ENCODE measurements around the gene CACNA1F.

Gene CACNA1F

DNA sequence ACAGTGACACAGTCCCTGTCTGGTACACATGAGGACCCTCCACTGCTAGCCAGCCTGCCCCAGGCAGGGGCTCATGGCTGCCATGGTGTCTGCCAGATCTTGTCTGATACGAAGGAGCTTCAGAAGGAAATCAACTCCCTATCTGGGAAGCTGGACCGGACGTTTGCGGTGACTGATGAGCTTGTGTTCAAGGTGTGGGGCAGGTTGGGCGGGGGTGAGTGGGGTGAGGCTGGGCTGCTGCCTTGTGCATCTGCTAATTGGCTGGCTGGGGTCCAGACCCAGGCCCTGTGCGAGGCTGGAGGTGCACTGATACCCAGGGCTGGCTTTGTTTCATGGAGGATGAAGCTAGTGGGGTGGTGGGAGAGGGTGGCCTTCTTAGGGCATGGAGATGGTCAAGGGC is 15.9 kb upstream of the CACNA1F start:
- Histone ChIP-seq H3K4me3 (ENCODE audit: low read depth, low read length, poor library complexity, severe bottlenecking) (no peak overlapping the region), H2AFZ (ENCODE audit: low read length) (no peak overlapping the region), H3K9me3 (ENCODE audit: low read length) (no peaks in the 10 kb centered on the region)

DNA sequence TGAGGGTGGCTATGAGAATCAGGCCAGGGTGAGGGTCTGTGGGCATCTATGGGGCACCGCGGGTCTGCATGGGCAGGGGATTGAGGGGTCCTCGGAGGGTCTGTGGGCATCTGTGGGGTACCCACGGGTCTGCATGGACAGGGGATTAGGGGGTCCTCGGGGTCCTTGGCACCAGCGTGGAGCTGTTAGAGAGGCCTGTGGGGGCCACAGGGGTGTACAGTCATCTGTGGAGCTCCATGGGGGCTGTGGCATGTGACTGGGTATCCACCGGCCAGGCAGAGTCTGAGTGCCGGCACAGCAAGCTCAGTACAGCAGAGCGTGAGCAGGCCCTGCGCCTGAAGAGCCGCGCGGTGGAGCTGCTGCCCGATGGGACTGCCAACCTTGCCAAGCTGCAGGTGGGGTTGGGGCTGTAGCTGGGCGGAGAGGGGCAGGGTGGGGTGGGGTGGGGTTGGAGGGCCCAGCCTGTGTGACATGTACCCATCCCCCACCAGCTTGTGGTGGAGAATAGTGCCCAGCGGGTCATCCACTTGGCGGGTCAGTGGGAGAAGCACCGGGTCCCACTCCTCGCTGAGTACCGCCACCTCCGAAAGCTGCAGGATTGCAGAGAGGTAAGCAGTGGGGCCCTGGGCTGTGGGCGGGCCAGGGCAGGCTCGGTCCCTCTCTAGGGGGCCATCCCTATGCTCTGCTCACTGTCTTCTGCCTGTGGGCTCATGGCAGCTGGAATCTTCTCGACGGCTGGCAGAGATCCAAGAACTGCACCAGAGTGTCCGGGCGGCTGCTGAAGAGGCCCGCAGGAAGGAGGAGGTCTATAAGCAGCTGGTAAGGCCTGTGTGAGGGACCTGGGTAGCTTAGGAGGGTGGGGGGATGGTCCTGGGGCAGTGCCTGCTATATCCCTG is 15.0 kb upstream of the CACNA1F start:
- H2AFZ ChIP-seq (ENCODE audit: low read length) = no peak overlapping the region
- H3K27ac ChIP-seq (ENCODE audit: low read depth, low read length, poor library complexity, severe bottlenecking) = no peak overlapping the region
- peaks cover 2% of the 10 kb centered on the region; the same call in 1 of the 2 replicates for H3K36me3 ChIP-seq (ENCODE audit: insufficient read depth, low read length)
- H3K9me2 ChIP-seq (ENCODE audit: low read depth, low read length) = no peaks in the 10 kb centered on the region
- no peaks in the 10 kb centered on the region for H4K20me1 ChIP-seq (ENCODE audit: insufficient read depth, low read length)
- no peaks in the 10 kb centered on the region for H3K4me1 ChIP-seq (ENCODE audit: insufficient read depth, low read length, severe bottlenecking)
- no peak overlapping the region for H3K9ac ChIP-seq (ENCODE audit: low read length)
- H3K27me3 ChIP-seq (ENCODE audit: insufficient read depth, low read length) = no peaks in the 10 kb centered on the region
- no peak overlapping the region for H3K4me2 ChIP-seq (ENCODE audit: low read length)
- no peaks in the 10 kb centered on the region for H3F3A ChIP-seq (ENCODE audit: insufficient read depth, low read length)
- H3K9me3 ChIP-seq (ENCODE audit: low read length) = no peaks in the 10 kb centered on the region
- TF ChIP-seq EZH2 (IDR thresholded peaks at IDR 0.05; ENCODE audit: borderline replicate concordance, low read length) (no peak), CTCF (IDR thresholded peaks at IDR 0.05; ENCODE audit: low read length) (no peak)
- H3K4me3 ChIP-seq (ENCODE audit: low read depth, low read length, poor library complexity, severe bottlenecking) = no peak overlapping the region
- no peaks in the 10 kb centered on the region for H3K79me2 ChIP-seq (ENCODE audit: insufficient read depth, low read length)

More for the DNA sequence above, 15.9 kb upstream of the CACNA1F start:
- Histone ChIP-seq H3K27ac (ENCODE audit: low read depth, low read length, poor library complexity, severe bottlenecking) (no peak overlapping the region), H3K9ac (ENCODE audit: low read length) (no peak overlapping the region), H3K9me2 (ENCODE audit: low read depth, low read length) (no peaks in the 10 kb centered on the region), H3K27me3 (ENCODE audit: insufficient read depth, low read length) (no peaks in the 10 kb centered on the region), H3K36me3 (ENCODE audit: insufficient read depth, low read length) (peaks cover 2% of the 10 kb centered on the region; the same call in 1 of the 2 replicates), H3F3A (ENCODE audit: insufficient read depth, low read length) (no peaks in the 10 kb centered on the region), H3K79me2 (ENCODE audit: insufficient read depth, low read length) (no peaks in the 10 kb centered on the region), H4K20me1 (ENCODE audit: insufficient read depth, low read length) (no peaks in the 10 kb centered on the region), H3K4me2 (ENCODE audit: low read length) (no peak overlapping the region), H3K4me1 (ENCODE audit: insufficient read depth, low read length, severe bottlenecking) (no peaks in the 10 kb centered on the region)
- TF ChIP-seq EZH2 (IDR thresholded peaks at IDR 0.05; ENCODE audit: borderline replicate concordance, low read length) = no peak
- no peak for TF ChIP-seq CTCF (IDR thresholded peaks at IDR 0.05; ENCODE audit: low read length)

DNA sequence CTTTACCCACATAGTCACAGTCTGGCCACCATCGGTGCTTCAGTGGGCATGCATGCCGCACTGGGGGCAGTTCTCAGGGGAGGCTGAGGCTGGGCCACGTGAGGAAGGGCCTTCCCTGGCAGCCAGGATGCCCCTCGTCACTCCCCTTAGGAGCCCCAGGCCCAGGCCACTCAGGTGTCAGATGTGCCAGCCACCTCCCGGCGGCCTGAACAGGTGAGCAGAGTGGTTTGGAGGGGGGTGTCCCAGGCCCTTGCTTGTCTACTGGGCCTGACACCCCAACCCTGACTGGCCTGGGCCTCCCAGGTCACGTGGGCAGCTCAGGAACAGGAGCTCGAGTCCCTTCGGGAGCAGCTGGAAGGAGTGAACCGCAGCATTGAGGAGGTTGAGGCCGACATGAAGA is 14.2 kb upstream of the CACNA1F start:
- no peak overlapping the region for H3K9ac ChIP-seq (ENCODE audit: low read length)
- no peaks in the 10 kb centered on the region for H3K27me3 ChIP-seq (ENCODE audit: insufficient read depth, low read length)
- no peaks in the 10 kb centered on the region for H3K79me2 ChIP-seq (ENCODE audit: insufficient read depth, low read length)
- no peaks in the 10 kb centered on the region for H3K9me2 ChIP-seq (ENCODE audit: low read depth, low read length)
- no peak overlapping the region for H3K4me2 ChIP-seq (ENCODE audit: low read length)
- peaks cover 10% of the 10 kb centered on the region for H3K36me3 ChIP-seq (ENCODE audit: insufficient read depth, low read length)
- no peak overlapping the region for H3K4me3 ChIP-seq (ENCODE audit: low read depth, low read length, poor library complexity, severe bottlenecking)
- no peaks in the 10 kb centered on the region for H3F3A ChIP-seq (ENCODE audit: insufficient read depth, low read length)
- no peak for TF ChIP-seq CTCF (IDR thresholded peaks at IDR 0.05; ENCODE audit: low read length)
- TF ChIP-seq EZH2 (IDR thresholded peaks at IDR 0.05; ENCODE audit: borderline replicate concordance, low read length) = no peak
- no peaks in the 10 kb centered on the region for H3K9me3 ChIP-seq (ENCODE audit: low read length)
- H4K20me1 ChIP-seq (ENCODE audit: insufficient read depth, low read length) = no peaks in the 10 kb centered on the region
- H3K27ac ChIP-seq (ENCODE audit: low read depth, low read length, poor library complexity, severe bottlenecking) = no peak overlapping the region
- no peak overlapping the region for H2AFZ ChIP-seq (ENCODE audit: low read length)
- no peaks in the 10 kb centered on the region for H3K4me1 ChIP-seq (ENCODE audit: insufficient read depth, low read length, severe bottlenecking)

All from OCI-LY1 (cell line).